ENCODE results near the gene PTGES3L. TPM values are rescaled to one million over a fixed set of nuclear protein-coding genes. Genes with fewer than 3 reads are reported as not detected.
A peak's percentile ranks its signal among the peaks of the same experiment; 100 is the strongest.

PTGES3L gene
- total RNA-seq, 1 donor from 2014 or later = 3.9 TPM

- Mint-ChIP-seq H3K4me1 (ENCODE audit: low read depth) (peaks cover 36% of the 10 kb centered on the region), H3K9me3 (ENCODE audit: low read depth) (no peaks in the 10 kb centered on the region), H3K27me3 (ENCODE audit: low read depth) (no peaks in the 10 kb centered on the region), H3K36me3 (ENCODE audit: low read depth) (peaks cover 13% of the 10 kb centered on the region), H3K27ac (ENCODE audit: unreplicated experiment) (peak overlapping the region; percentile 98), H3K4me3 (ENCODE audit: unreplicated experiment) (peak overlapping the region; percentile 93)
- no peak for DNase-seq (ENCODE audit: low spot score)
- TF ChIP-seq, protein P1, sequence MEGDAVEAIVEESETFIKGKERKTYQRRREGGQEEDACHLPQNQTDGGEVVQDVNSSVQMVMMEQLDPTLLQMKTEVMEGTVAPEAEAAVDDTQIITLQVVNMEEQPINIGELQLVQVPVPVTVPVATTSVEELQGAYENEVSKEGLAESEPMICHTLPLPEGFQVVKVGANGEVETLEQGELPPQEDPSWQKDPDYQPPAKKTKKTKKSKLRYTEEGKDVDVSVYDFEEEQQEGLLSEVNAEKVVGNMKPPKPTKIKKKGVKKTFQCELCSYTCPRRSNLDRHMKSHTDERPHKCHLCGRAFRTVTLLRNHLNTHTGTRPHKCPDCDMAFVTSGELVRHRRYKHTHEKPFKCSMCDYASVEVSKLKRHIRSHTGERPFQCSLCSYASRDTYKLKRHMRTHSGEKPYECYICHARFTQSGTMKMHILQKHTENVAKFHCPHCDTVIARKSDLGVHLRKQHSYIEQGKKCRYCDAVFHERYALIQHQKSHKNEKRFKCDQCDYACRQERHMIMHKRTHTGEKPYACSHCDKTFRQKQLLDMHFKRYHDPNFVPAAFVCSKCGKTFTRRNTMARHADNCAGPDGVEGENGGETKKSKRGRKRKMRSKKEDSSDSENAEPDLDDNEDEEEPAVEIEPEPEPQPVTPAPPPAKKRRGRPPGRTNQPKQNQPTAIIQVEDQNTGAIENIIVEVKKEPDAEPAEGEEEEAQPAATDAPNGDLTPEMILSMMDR (IDR thresholded peaks at IDR 0.05) = no peak
Measured at GRCh38 chr17:43020789-43021740, 41.2 kb upstream of the PTGES3L start.

GRCh38 chr17:43020030-43020621 is 40.2 kb upstream of the PTGES3L start:
- Mint-ChIP-seq H3K4me3 (ENCODE audit: unreplicated experiment) (peak overlapping the region; percentile 93), H3K4me1 (ENCODE audit: low read depth) (peaks cover 40% of the 10 kb centered on the region), H3K27ac (ENCODE audit: unreplicated experiment) (peak overlapping the region; percentile 98), H3K36me3 (ENCODE audit: low read depth) (peaks cover 20% of the 10 kb centered on the region), H3K27me3 (ENCODE audit: low read depth) (no peaks in the 10 kb centered on the region), H3K9me3 (ENCODE audit: low read depth) (no peaks in the 10 kb centered on the region)
- DNase-seq (ENCODE audit: low spot score) = no peak
- TF ChIP-seq, protein P1 (IDR thresholded peaks at IDR 0.05) = no peak

- peak overlapping the region; percentile 98 for H3K27ac Mint-ChIP-seq (ENCODE audit: unreplicated experiment)
- no peaks in the 10 kb centered on the region for H3K9me3 Mint-ChIP-seq (ENCODE audit: low read depth)
- H3K4me1 Mint-ChIP-seq (ENCODE audit: low read depth) = peaks cover 39% of the 10 kb centered on the region
- DNase-seq (ENCODE audit: low spot score) = no peak
- H3K27me3 Mint-ChIP-seq (ENCODE audit: low read depth) = no peaks in the 10 kb centered on the region
- peak overlapping the region; percentile 93 for H3K4me3 Mint-ChIP-seq (ENCODE audit: unreplicated experiment)
- H3K36me3 Mint-ChIP-seq (ENCODE audit: low read depth) = peaks cover 25% of the 10 kb centered on the region
- TF ChIP-seq, protein P1 (IDR thresholded peaks at IDR 0.05) = no peak
Measured at GRCh38 chr17:43019418-43019817, 39.5 kb upstream of the PTGES3L start.

DNA sequence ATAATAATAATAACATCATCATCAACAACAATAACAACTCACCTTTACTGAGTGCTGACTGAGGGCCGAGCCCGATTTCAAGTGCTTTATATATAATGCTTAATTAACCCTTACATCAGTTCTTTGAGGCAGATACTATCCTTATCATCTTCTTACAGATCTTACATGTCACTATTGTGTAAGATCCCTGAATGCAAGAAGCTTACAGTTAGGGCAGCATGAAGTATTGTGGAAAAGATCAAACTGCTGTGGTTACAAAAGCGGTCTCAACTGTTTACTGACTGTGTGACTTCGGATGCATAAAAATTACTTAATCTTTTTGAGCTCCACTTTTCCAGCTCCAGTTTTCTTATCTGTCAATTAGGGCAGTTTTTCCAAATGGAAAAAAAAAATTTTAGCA is 39.1 kb upstream of the PTGES3L start:
- no peak overlapping the region for H3K27ac Mint-ChIP-seq (ENCODE audit: unreplicated experiment)
- TF ChIP-seq, protein P1 (IDR thresholded peaks at IDR 0.05) = no peak
- no peaks in the 10 kb centered on the region for H3K9me3 Mint-ChIP-seq (ENCODE audit: low read depth)
- peaks cover 35% of the 10 kb centered on the region for H3K4me1 Mint-ChIP-seq (ENCODE audit: low read depth)
- DNase-seq (ENCODE audit: low spot score) = no peak
- peaks cover 26% of the 10 kb centered on the region for H3K36me3 Mint-ChIP-seq (ENCODE audit: low read depth)
- H3K4me3 Mint-ChIP-seq (ENCODE audit: unreplicated experiment) = no peak overlapping the region
- H3K27me3 Mint-ChIP-seq (ENCODE audit: low read depth) = no peaks in the 10 kb centered on the region

DNA sequence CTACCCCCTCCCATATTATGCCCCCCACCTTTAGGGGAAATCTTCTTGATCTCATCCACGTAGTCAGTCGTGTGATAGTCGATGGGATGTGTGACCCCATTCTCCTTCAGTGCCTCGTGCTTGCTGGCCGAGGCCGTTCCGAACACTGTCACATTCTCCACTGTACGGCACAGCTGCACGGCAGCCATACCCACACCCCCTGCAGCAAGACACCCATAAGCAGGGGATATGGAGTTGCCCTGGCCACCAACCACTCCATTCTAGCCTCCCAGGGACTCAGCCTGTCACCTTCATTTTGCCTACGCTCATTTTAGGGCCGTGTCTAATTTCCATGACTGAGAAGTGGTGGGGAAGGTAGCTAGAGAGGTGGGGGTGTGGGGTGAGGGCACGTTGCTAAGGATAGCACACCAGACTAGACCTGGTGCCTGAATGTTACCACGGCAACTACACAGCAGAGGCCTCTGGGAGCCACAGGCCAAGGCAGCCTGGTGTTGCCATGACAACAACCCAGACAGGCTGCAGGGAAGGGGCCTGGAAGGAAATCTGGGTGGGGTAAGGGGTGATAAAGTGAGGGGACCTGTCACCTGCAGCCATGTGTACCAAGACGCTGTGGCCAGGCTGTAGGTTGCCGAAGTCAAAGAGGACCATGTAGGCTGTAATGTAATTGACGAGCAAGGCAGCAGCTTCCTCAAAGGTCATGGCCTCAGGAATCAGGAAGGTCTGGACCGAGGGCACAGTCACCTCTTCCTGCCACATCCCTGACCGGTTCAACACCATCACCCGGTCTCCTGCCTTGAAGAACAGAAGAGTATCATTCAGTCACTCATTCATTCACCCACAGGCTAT is 38.4 kb upstream of the PTGES3L start:
- no peak for DNase-seq (ENCODE audit: low spot score)
- Mint-ChIP-seq H3K4me1 (ENCODE audit: low read depth) (peaks cover 35% of the 10 kb centered on the region), H3K36me3 (ENCODE audit: low read depth) (peaks cover 28% of the 10 kb centered on the region), H3K27ac (ENCODE audit: unreplicated experiment) (no peak overlapping the region), H3K4me3 (ENCODE audit: unreplicated experiment) (no peak overlapping the region), H3K27me3 (ENCODE audit: low read depth) (no peaks in the 10 kb centered on the region), H3K9me3 (ENCODE audit: low read depth) (no peaks in the 10 kb centered on the region)
- TF ChIP-seq, protein P1 (IDR thresholded peaks at IDR 0.05) = no peak
